DND-41 (cell line): ENCODE results near the gene MED12L.

Experiments used
- CTCF ChIP-seq: IDR thresholded peaks from 2 replicates; pipeline ENCODE4 v1.5.1; 2012; ENCODE audit warnings: borderline replicate concordance, low read length, moderate library complexity, mild to moderate bottlenecking; ENCODE audit not compliant: poor library complexity, severe bottlenecking; ENCODE audit errors: extremely low read depth
- EZH2 ChIP-seq: IDR thresholded peaks from 3 replicates; pipeline ENCODE4 v1.6.1; 2012; ENCODE audit warnings: borderline replicate concordance, low read depth, mild to moderate bottlenecking, moderate library complexity, low read length, inconsistent platforms; ENCODE audit not compliant: severe bottlenecking

GRCh38 chr3:151307131-151307530, 221.7 kb downstream of the MED12L start:
- TF ChIP-seq CTCF (no peak), EZH2 (no peak)
